ENCODE results near the gene CST3.

Gene CST3

DNA sequence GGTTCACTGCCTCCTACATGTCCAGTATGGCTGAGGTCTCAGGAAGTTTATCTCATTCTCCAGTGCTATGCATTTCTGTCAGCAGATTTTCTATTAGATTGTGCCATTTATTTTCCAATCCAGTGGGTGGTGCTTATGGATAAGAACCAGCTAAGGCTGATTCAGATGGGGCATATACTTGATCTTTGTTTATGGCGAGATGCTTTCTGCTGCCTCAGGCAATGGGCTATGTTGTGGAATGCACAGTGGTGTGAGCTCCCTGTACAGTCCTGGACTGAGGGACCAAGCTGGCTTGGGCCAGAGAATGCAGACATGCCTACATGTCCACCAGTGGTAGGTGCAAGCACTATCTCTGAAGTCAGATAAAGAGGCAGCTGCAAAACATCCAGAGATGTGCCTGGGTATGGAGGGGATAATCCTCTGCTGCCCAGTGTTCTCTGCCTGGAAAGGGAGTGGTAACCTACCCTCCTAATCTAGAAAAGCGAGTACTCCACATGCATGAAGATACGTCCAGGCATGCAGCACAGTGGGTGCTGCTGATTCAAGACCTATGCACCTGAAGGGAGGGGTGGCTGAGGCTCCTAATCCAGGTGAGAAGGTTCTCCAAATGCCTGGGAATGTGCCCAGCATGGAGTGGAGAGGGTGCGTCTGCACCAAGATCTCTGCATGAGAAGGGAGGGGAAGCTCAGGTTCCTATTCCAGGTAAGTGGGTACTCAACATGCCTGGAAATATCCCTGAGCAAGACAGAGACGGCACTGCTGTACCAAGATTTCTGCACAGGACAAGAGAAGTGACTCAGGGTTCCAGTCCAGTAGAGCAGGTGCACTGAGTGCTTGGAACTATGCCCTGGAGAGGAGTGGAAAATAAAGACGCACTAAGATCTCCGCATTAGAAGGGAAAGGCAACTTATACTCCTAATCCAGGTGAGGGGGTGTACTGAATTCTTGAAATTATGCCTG, 41.7 kb upstream of the CST3 start:
- no peak overlapping the region for H3K4me3 ChIP-seq (ENCODE audit: low read depth, low read length)
- TF ChIP-seq, protein P1, sequence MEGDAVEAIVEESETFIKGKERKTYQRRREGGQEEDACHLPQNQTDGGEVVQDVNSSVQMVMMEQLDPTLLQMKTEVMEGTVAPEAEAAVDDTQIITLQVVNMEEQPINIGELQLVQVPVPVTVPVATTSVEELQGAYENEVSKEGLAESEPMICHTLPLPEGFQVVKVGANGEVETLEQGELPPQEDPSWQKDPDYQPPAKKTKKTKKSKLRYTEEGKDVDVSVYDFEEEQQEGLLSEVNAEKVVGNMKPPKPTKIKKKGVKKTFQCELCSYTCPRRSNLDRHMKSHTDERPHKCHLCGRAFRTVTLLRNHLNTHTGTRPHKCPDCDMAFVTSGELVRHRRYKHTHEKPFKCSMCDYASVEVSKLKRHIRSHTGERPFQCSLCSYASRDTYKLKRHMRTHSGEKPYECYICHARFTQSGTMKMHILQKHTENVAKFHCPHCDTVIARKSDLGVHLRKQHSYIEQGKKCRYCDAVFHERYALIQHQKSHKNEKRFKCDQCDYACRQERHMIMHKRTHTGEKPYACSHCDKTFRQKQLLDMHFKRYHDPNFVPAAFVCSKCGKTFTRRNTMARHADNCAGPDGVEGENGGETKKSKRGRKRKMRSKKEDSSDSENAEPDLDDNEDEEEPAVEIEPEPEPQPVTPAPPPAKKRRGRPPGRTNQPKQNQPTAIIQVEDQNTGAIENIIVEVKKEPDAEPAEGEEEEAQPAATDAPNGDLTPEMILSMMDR (IDR thresholded peaks at IDR 0.05; ENCODE audit: borderline replicate concordance, insufficient read depth, low read depth, low read length) = no peak

DNA sequence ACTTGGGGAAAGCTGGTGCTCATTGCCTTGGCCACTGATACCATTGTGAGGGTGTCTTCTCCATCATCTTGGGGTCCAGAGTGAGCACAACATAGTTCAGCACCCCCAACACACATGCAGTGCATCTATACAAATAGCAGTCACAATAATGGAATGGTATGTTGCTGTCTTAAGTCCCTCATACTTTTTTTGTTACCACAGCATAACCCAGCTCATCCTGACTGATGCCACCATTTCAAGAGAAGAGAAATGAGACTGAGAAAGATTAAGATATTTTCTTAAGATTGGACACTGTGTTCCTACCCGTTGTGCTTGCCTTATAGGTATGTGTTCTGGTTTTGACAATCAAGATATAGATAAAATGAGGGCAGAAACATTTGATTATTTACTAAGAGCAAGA, 35.5 kb upstream of the CST3 start:
- no peak overlapping the region for H3K4me3 ChIP-seq (ENCODE audit: low read depth, low read length)
- TF ChIP-seq, protein P1 (IDR thresholded peaks at IDR 0.05; ENCODE audit: borderline replicate concordance, insufficient read depth, low read depth, low read length) = no peak

DNA sequence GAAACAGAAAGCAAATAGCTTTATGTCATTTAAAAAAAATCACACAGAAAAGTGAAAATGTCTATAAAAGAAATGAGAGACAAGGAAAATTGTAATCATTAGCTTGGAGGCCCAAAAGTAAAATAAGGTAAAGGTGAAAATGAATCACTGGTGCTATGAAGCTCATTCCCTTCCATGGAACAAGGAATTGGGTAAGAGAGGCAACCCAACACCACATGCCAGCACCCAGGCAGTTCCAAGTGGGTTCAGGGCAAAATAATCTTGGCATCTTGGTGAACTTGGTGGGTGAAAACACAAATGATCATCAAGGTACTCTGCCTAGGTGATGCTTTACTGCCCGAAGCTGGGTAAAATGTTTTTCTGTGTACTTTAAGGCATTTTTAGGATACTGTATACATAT, 34.4 kb upstream of the CST3 start:
- H3K4me3 ChIP-seq (ENCODE audit: low read depth, low read length) = no peak overlapping the region
- TF ChIP-seq, protein P1 (IDR thresholded peaks at IDR 0.05; ENCODE audit: borderline replicate concordance, insufficient read depth, low read depth, low read length) = no peak

DNA sequence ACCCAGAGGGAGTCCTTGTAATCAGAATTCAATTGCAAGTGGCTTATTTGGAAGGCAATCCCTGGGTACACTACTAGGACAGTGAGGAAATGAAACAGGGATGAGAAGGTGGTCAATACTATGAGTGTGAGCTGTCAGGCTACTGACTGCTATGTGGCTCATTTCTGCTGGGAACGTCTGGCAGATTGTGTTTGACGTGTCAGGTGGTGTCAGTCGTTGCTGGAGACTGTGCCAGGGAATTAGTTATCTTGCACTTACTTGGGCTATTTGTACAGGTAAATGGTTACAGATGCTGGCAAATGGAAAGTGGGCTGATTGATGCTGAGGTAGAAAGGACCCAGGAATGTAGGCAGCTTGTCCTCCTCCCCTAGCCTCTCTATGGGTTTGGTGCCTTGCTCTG, 33.7 kb upstream of the CST3 start:
- TF ChIP-seq, protein P1 (IDR thresholded peaks at IDR 0.05; ENCODE audit: borderline replicate concordance, insufficient read depth, low read depth, low read length) = no peak
- H3K4me3 ChIP-seq (ENCODE audit: low read depth, low read length) = no peak overlapping the region

DNA sequence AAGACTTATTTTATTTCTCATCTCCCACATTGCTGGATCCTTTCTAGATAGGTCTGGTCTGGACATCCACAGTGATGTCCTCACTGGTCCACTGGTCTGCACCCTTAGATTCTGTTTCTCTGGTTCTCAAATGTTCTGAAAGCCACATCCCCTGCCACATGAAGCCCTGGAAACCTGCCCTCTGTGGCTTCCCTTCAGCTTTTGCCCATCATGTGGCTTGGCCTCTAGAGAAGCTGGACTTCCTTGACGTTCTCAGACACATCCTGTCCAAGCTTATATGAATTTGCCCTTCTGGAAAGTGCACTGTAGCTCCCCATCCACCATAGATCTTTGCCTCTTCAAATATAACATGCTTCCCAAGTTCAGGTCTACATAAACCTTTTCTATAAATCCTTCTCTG, 32.6 kb upstream of the CST3 start:
- H3K4me3 ChIP-seq (ENCODE audit: low read depth, low read length) = no peak overlapping the region
- TF ChIP-seq, protein P1 (IDR thresholded peaks at IDR 0.05; ENCODE audit: borderline replicate concordance, insufficient read depth, low read depth, low read length) = no peak

DNA sequence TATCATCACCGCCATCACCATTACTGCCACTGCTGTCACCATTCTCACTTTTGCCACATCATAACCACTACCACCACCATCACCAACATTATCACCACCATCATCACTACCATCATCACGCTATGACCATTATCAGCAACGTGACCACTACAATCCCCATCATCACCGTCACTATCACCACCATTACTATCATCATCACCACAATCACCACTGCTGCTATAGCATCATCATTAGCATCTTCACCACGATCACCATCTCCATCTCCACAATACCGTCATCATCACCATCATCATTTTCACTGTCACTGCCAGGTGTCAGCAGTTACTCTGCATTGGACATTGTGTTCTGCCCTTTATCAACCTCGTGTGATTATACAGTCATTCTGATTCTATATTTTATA, 32.1 kb upstream of the CST3 start:
- no peak overlapping the region for H3K4me3 ChIP-seq (ENCODE audit: low read depth, low read length)
- TF ChIP-seq, protein P1 (IDR thresholded peaks at IDR 0.05; ENCODE audit: borderline replicate concordance, insufficient read depth, low read depth, low read length) = no peak

DNA sequence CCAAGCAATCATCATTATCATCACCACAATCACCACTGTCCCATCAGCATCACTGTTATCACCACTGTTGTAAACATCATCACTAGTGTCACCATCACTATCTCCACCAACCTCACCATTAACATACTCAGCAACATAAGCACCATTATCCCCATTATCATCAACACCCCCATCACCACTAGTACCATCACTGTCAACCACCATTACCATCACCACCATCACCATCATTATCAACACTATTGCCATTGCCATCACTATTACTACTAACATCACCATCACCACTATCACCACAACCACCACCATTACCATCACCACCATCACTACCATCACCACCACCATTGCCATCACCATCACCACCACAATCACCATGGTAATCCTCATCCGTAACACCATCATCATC, 31.6 kb upstream of the CST3 start:
- TF ChIP-seq, protein P1 (IDR thresholded peaks at IDR 0.05; ENCODE audit: borderline replicate concordance, insufficient read depth, low read depth, low read length) = no peak
- no peak overlapping the region for H3K4me3 ChIP-seq (ENCODE audit: low read depth, low read length)

Measured in GM12875 (cell line).